Astrocyte (in vitro differentiated cells and primary cell): ENCODE measurements around the gene ADGRF3. TPM values are rescaled to one million over a fixed set of nuclear protein-coding genes. Genes with fewer than 3 reads are reported as not detected.

Source experiments
- DNase-seq: peaks from one replicate; pipeline ENCODE4 v3.0.0-alpha.2; 2010; ENCODE audit warnings: low read depth
- FAIRE-seq: peaks from 2 replicates; lab custom pipeline; 2011; peaks lifted over from hg19 to GRCh38; lab: Jason Lieb, UNC
- H2AFZ ChIP-seq: 2 replicates; pipeline ENCODE4 v1.6.0; 2012; ENCODE audit warnings: low read depth, low read length, inconsistent platforms
- H3K27ac ChIP-seq: 2 replicates; pipeline ENCODE4 v1.5.1; 2011; ENCODE audit warnings: low read depth, low read length, inconsistent platforms
- H3K27me3 ChIP-seq: 2 replicates; pipeline ENCODE4 v1.6.0; 2011; ENCODE audit warnings: low read length, inconsistent platforms; ENCODE audit not compliant: insufficient read depth
- H3K36me3 ChIP-seq: 2 replicates; pipeline ENCODE4 v1.5.1; 2011; ENCODE audit warnings: low read length, inconsistent platforms; ENCODE audit not compliant: insufficient read depth
- H3K4me1 ChIP-seq: 2 replicates; pipeline ENCODE4 v1.5.1; 2011; ENCODE audit warnings: low read length, inconsistent platforms; ENCODE audit not compliant: insufficient read depth
- H3K4me2 ChIP-seq: 2 replicates; pipeline ENCODE4 v1.6.0; 2012; ENCODE audit warnings: low read length, inconsistent platforms
- H3K4me3 ChIP-seq: 2 replicates; pipeline ENCODE4 v1.5.1; 2011; ENCODE audit warnings: low read depth, mild to moderate bottlenecking, low read length, inconsistent platforms; ENCODE audit not compliant: insufficient read depth
- H3K79me2 ChIP-seq: 2 replicates; pipeline ENCODE4 v1.6.0; 2012; ENCODE audit warnings: mild to moderate bottlenecking, low read length, inconsistent platforms; ENCODE audit not compliant: insufficient read depth
- H3K9ac ChIP-seq: 2 replicates; pipeline ENCODE4 v1.6.0; 2012; ENCODE audit warnings: mild to moderate bottlenecking, low read length, inconsistent platforms
- H3K9me3 ChIP-seq: 2 replicates; pipeline ENCODE4 v1.5.1; 2012; ENCODE audit warnings: low read depth, mild to moderate bottlenecking, low read length, inconsistent platforms; ENCODE audit not compliant: insufficient read depth
- H4K20me1 ChIP-seq: 2 replicates; pipeline ENCODE4 v1.6.0; 2012; ENCODE audit warnings: low read length, inconsistent platforms; ENCODE audit not compliant: insufficient read depth
- H3K27ac Mint-ChIP-seq: one replicate; pipeline ENCODE4 v1.8.0; 2021; ENCODE audit warnings: mild to moderate bottlenecking, mixed read lengths; ENCODE audit not compliant: unreplicated experiment
- H3K27me3 Mint-ChIP-seq: one replicate; pipeline ENCODE4 v1.8.0; 2021; ENCODE audit warnings: low read depth, mixed read lengths; ENCODE audit not compliant: unreplicated experiment
- H3K36me3 Mint-ChIP-seq: one replicate; pipeline ENCODE4 v1.8.0; 2021; ENCODE audit warnings: low read depth, mixed read lengths; ENCODE audit not compliant: unreplicated experiment
- H3K4me1 Mint-ChIP-seq: one replicate; pipeline ENCODE4 v1.8.0; 2021; ENCODE audit warnings: low read depth, mixed read lengths; ENCODE audit not compliant: unreplicated experiment
- H3K4me3 Mint-ChIP-seq: one replicate; pipeline ENCODE4 v1.8.0; 2021; ENCODE audit warnings: mild to moderate bottlenecking, moderate library complexity, mixed read lengths; ENCODE audit not compliant: unreplicated experiment
- H3K9me3 Mint-ChIP-seq: one replicate; pipeline ENCODE4 v1.8.0; 2021; ENCODE audit warnings: mild to moderate bottlenecking, mixed read lengths; ENCODE audit not compliant: unreplicated experiment
- EZH2 ChIP-seq: IDR thresholded peaks from 2 replicates; pipeline ENCODE4 v1.6.1; 2012; ENCODE audit warnings: mild to moderate bottlenecking, low read length, inconsistent platforms; ENCODE audit not compliant: insufficient read depth
- total RNA-seq: library from RNA; stranded (reverse); gene quantifications from 2 replicates; pipeline ENCODE4 v1.2.1, GENCODE V29; 2021
- TF ChIP-seq, protein P1 (sequence below): IDR thresholded peaks from 2 replicates; pipeline ENCODE4 v1.5.1; 2011; ENCODE audit warnings: low read depth, mild to moderate bottlenecking, inconsistent platforms, low read length, moderate library complexity; ENCODE audit not compliant: insufficient read depth

The ADGRF3 gene
- total RNA-seq, 1 donor from 2014 or later = 0.16 TPM

DNA sequence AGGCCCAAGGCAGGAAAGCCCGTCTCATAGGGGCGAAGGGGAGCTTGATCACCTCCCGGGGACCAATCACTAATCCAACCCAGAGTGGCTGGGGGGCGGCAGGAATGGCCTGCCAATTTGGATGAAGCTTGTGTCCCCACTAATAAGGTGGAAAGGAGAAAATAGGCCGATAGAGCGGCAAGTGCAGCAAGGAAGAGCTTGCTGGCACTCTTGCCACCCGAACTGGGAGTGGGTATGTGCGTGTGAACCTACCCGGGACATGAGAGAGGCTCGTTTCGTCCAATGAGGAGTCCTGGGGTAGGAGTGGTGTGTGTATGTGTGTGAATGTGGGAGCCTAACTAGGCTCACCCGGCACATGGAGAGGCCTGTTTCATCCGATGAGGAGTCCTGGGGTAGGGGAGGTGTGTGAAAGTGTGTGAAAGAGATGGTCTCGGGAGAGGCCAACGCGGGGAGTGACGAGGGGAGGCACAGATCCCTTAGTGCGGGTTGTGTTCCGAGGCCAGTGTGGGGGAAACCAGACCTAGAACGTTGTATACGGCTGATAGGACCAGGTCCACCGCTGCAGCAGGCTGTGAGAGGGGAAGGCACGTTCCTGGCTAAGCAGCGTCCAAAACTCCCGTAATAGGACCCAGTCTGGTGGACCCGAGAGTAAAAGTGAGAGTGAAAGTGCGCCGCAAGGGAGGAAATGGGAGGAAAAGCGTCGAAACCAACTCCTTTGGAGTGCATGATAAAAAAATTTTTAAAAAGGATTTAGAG is 47.8 kb downstream of the ADGRF3 start:
- Histone ChIP-seq H3K36me3 (no peaks in the 10 kb centered on the region), H2AFZ (peak overlapping the region; percentile 100), H4K20me1 (no peaks in the 10 kb centered on the region), H3K27me3 (no peaks in the 10 kb centered on the region), H3K9ac (peak overlapping the region; percentile 80), H3K4me3 (peak overlapping the region; percentile 62), H3K4me1 (peaks cover 19% of the 10 kb centered on the region), H3K27ac (peak overlapping the region; percentile 50), H3K9me3 (no peaks in the 10 kb centered on the region), H3K79me2 (no peaks in the 10 kb centered on the region), H3K4me2 (peak overlapping the region; percentile 96)
- no peak overlapping the region for H3K27ac Mint-ChIP-seq
- no peaks in the 10 kb centered on the region for H3K9me3 Mint-ChIP-seq
- FAIRE-seq (no peak), DNase-seq (peak; percentile 43)
- H3K4me1 Mint-ChIP-seq = peaks cover 3% of the 10 kb centered on the region
- peaks cover 15% of the 10 kb centered on the region for H3K27me3 Mint-ChIP-seq
- TF ChIP-seq EZH2 = no peak
- TF ChIP-seq, protein P1, sequence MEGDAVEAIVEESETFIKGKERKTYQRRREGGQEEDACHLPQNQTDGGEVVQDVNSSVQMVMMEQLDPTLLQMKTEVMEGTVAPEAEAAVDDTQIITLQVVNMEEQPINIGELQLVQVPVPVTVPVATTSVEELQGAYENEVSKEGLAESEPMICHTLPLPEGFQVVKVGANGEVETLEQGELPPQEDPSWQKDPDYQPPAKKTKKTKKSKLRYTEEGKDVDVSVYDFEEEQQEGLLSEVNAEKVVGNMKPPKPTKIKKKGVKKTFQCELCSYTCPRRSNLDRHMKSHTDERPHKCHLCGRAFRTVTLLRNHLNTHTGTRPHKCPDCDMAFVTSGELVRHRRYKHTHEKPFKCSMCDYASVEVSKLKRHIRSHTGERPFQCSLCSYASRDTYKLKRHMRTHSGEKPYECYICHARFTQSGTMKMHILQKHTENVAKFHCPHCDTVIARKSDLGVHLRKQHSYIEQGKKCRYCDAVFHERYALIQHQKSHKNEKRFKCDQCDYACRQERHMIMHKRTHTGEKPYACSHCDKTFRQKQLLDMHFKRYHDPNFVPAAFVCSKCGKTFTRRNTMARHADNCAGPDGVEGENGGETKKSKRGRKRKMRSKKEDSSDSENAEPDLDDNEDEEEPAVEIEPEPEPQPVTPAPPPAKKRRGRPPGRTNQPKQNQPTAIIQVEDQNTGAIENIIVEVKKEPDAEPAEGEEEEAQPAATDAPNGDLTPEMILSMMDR = no peak
- H3K4me3 Mint-ChIP-seq = no peak overlapping the region
- peaks cover 3% of the 10 kb centered on the region for H3K36me3 Mint-ChIP-seq

DNA sequence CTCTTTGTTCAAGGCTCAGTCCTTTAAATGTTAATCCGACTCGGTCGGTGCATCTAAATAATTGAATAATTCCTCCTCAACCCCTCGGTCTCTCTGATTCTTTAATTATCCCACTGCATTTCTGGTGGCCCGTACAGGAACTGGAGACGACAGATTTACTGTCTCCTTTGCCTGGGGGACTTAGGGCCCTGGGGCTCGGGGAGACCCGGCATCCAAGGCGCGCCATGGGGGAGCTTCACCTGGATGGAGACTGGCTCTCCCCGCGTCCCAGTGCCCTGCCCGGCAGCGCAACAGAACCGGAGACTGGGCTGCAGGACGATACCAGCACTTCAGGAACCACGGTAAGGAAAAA is 48.3 kb downstream of the ADGRF3 start:
- H3K36me3 Mint-ChIP-seq = peaks cover 3% of the 10 kb centered on the region
- Histone ChIP-seq H3K9me3 (no peaks in the 10 kb centered on the region), H2AFZ (peak overlapping the region; percentile 100), H3K36me3 (no peaks in the 10 kb centered on the region), H4K20me1 (no peaks in the 10 kb centered on the region), H3K27ac (no peak overlapping the region), H3K4me3 (no peak overlapping the region), H3K4me1 (peaks cover 19% of the 10 kb centered on the region), H3K4me2 (peak overlapping the region; percentile 96), H3K79me2 (no peaks in the 10 kb centered on the region), H3K27me3 (no peaks in the 10 kb centered on the region), H3K9ac (peak overlapping the region; percentile 80)
- FAIRE-seq (no peak), DNase-seq (no peak)
- H3K27ac Mint-ChIP-seq = no peak overlapping the region
- no peaks in the 10 kb centered on the region for H3K9me3 Mint-ChIP-seq
- peaks cover 14% of the 10 kb centered on the region for H3K27me3 Mint-ChIP-seq
- H3K4me3 Mint-ChIP-seq = no peak overlapping the region
- TF ChIP-seq EZH2 = no peak
- TF ChIP-seq, protein P1 = no peak
- H3K4me1 Mint-ChIP-seq = peaks cover 3% of the 10 kb centered on the region

DNA sequence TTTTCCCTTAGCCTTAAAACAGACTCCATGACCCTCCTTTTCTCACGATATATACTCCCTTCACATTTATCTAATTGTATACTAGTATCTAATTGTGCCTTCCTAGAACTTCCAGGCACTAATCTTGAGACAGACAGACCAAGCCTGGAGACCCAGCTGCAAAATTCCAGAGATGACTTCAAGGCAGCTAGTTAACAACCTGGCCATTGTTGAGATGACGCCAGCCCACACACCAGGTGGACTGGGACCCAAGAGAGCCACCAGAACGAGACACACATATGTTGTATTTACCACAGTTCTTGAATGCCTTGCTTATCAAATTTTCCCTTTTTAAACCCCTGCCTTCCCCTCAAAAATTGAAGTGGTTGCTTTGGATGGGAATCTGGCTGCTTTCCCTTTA is 49.5 kb downstream of the ADGRF3 start:
- TF ChIP-seq, protein P1 = no peak
- TF ChIP-seq EZH2 = no peak
- Histone ChIP-seq H3K27ac (no peak overlapping the region), H3K4me3 (no peak overlapping the region), H3K27me3 (no peaks in the 10 kb centered on the region), H4K20me1 (no peaks in the 10 kb centered on the region), H3K36me3 (no peaks in the 10 kb centered on the region), H3K9ac (no peak overlapping the region), H3K4me2 (no peak overlapping the region), H3K9me3 (no peaks in the 10 kb centered on the region), H3K79me2 (no peaks in the 10 kb centered on the region), H2AFZ (no peak overlapping the region), H3K4me1 (peaks cover 20% of the 10 kb centered on the region)
- Mint-ChIP-seq H3K27ac (no peak overlapping the region), H3K27me3 (peaks cover 7% of the 10 kb centered on the region), H3K9me3 (no peaks in the 10 kb centered on the region), H3K36me3 (peaks cover 5% of the 10 kb centered on the region), H3K4me1 (peaks cover 9% of the 10 kb centered on the region), H3K4me3 (no peak overlapping the region)
- DNase-seq = no peak
- FAIRE-seq = no peak
